GM18868 (cell line): ENCODE measurements around the gene SLC22A1.
"Not testable (repeated sequence)": the region's sequence is repeated elsewhere in the genome, so short reads cannot be mapped to it uniquely, and the experiment has no call there.

Source experiments
- ATAC-seq: cut with Tn5 transposase; IDR thresholded peaks from one replicate; pipeline ENCODE4 v1.9.1; 2021; ENCODE audit warnings: mild to moderate bottlenecking, moderate library complexity; ENCODE audit not compliant: unreplicated experiment

The SLC22A1 gene

GRCh38 chr6:160137130-160137988 is 15.7 kb downstream of the SLC22A1 start:
- ATAC-seq, result no peak

- ATAC-seq, result peak; percentile 73
Measured at GRCh38 chr6:160137989-160138835, 16.6 kb downstream of the SLC22A1 start.

GRCh38 chr6:160138839-160139419 is 17.3 kb downstream of the SLC22A1 start:
- ATAC-seq, result no peak

GRCh38 chr6:160139420-160139851 is 17.8 kb downstream of the SLC22A1 start:
- peak; percentile 30 for ATAC-seq

GRCh38 chr6:160140493-160140892 is 18.9 kb downstream of the SLC22A1 start:
- ATAC-seq, result not testable (repeated sequence)

- ATAC-seq, result no peak
Measured at GRCh38 chr6:160141001-160141726, 19.5 kb downstream of the SLC22A1 start.

- ATAC-seq, result no peak
Measured at GRCh38 chr6:160142115-160142715, 20.6 kb downstream of the SLC22A1 start.

- ATAC-seq, result no peak
Measured at GRCh38 chr6:160146454-160147145, 25.0 kb downstream of the SLC22A1 start.

- no peak for ATAC-seq
Measured at GRCh38 chr6:160147146-160147536, 25.5 kb downstream of the SLC22A1 start.

- no peak for ATAC-seq
Measured at GRCh38 chr6:160154471-160154870, 32.9 kb downstream of the SLC22A1 start.

GRCh38 chr6:160156842-160157241 is 35.2 kb downstream of the SLC22A1 start:
- no peak for ATAC-seq

GRCh38 chr6:160160450-160160849 is 38.8 kb downstream of the SLC22A1 start:
- no peak for ATAC-seq

GRCh38 chr6:160160929-160161646 is 39.5 kb downstream of the SLC22A1 start:
- ATAC-seq, result peak; percentile 66

- no peak for ATAC-seq
Measured at GRCh38 chr6:160161647-160161986, 40.0 kb downstream of the SLC22A1 start.

- ATAC-seq, result no peak
Measured at GRCh38 chr6:160162030-160162566, 40.5 kb downstream of the SLC22A1 start.

- ATAC-seq, result no peak
Measured at GRCh38 chr6:160163425-160163824, 41.8 kb downstream of the SLC22A1 start.

GRCh38 chr6:160163912-160164311 is 42.3 kb downstream of the SLC22A1 start:
- ATAC-seq, result no peak

GRCh38 chr6:160165928-160166327 is 44.3 kb downstream of the SLC22A1 start:
- ATAC-seq, result not testable (repeated sequence)
